H1 (cell line): ENCODE data around the gene TNP1. TPM values are rescaled to one million over a fixed set of nuclear protein-coding genes. Genes with fewer than 3 reads are reported as not detected.

Source experiments
- CTCF ChIA-PET: fragments of 300-600 bp; sonication (Branson Sonifier 250); formaldehyde crosslinking; loops from one replicate; lab custom pipeline; 2021; ENCODE audit not compliant: partially characterized antibody; lab: Charles Lee
- POLR2A ChIA-PET: fragments of 300-600 bp; sonication (Branson Sonifier 250); formaldehyde crosslinking; loops from one replicate; lab custom pipeline; 2021; ENCODE audit warnings: inconsistent platforms; ENCODE audit not compliant: partially characterized antibody; lab: Charles Lee
- DNase-seq, 2 experiments: peaks; one replicate each; pipeline versions ENCODE4 v3.0.0 to v3.0.0-alpha.2; 2010 to 2022; ENCODE audit warnings: low spot score in 2 of 2, low read depth in 1 of 2, mixed read lengths in 1 of 2
- FAIRE-seq: peaks from 2 replicates; lab custom pipeline; 2011; peaks lifted over from hg19 to GRCh38; lab: Jason Lieb, UNC
- H2AFZ ChIP-seq: 2 replicates; pipeline ENCODE4 v1.8.1; 2012; ENCODE audit warnings: low read length, inconsistent platforms
- H2AK5ac ChIP-seq: 2 replicates; pipeline ENCODE4 v1.6.1; 2013; ENCODE audit warnings: low read depth, low read length
- H2BK120ac ChIP-seq: replicated peaks from 2 replicates; pipeline ENCODE3; 2013; ENCODE audit warnings: low read depth, low read length, inconsistent platforms
- H2BK12ac ChIP-seq: 2 replicates; pipeline ENCODE4 v1.6.1; 2013; ENCODE audit warnings: low read depth, low read length
- H2BK15ac ChIP-seq: 2 replicates; pipeline ENCODE4 v1.6.1; 2013; ENCODE audit warnings: low read length
- H2BK20ac ChIP-seq: 2 replicates; pipeline ENCODE4 v1.6.1; 2013; ENCODE audit warnings: low read length
- H2BK5ac ChIP-seq: 2 replicates; pipeline ENCODE4 v1.6.1; 2013; ENCODE audit warnings: low read depth, low read length
- H3K14ac ChIP-seq: 2 replicates; pipeline ENCODE4 v1.6.1; 2013; ENCODE audit warnings: inconsistent platforms; ENCODE audit not compliant: insufficient read length
- H3K18ac ChIP-seq: 2 replicates; pipeline ENCODE4 v1.6.1; 2013; ENCODE audit warnings: low read length; ENCODE audit errors: extremely low read depth
- H3K23ac ChIP-seq: 2 replicates; pipeline ENCODE4 v1.6.1; 2013; ENCODE audit warnings: inconsistent platforms; ENCODE audit not compliant: insufficient read length
- H3K23me2 ChIP-seq: 2 replicates; pipeline ENCODE4 v1.6.1; 2013; ENCODE audit warnings: low read depth, low read length
- H3K27ac ChIP-seq: 2 replicates; pipeline ENCODE4 v1.6.1; 2011; ENCODE audit warnings: low read depth, low read length, inconsistent platforms
- H3K27me3 ChIP-seq, 4 experiments: replicated peaks in 1 of 4; 1 replicate in 1 of 4; 2 replicates in 3 of 4; pipeline versions ENCODE4 v1.6.1 to v1.8.1; 2011 to 2013; ENCODE audit warnings: low read length in 3 of 4, mild to moderate bottlenecking in 3 of 4, inconsistent platforms in 2 of 4, mixed read lengths in 2 of 4, moderate library complexity in 1 of 4; ENCODE audit not compliant: control insufficient read depth in 3 of 4, insufficient read depth in 3 of 4; ENCODE audit errors: extremely low read depth in 1 of 4
- H3K36me3 ChIP-seq, 4 experiments: 2 replicates each; pipeline versions ENCODE4 v1.6.1 to v1.8.1; 2011 to 2013; ENCODE audit warnings: mild to moderate bottlenecking in 4 of 4, low read length in 3 of 4, moderate library complexity in 2 of 4, control low read depth in 1 of 4, inconsistent platforms in 1 of 4; ENCODE audit not compliant: insufficient read depth in 4 of 4, control insufficient read depth in 2 of 4
- H3K4ac ChIP-seq: replicated peaks from 2 replicates; pipeline ENCODE3; 2013; ENCODE audit warnings: low read length, low read depth, mixed read lengths, inconsistent platforms; ENCODE audit not compliant: insufficient read length
- H3K4me1 ChIP-seq, 4 experiments: replicated peaks in 1 of 4; 1 replicate in 1 of 4; 2 replicates in 3 of 4; pipeline versions ENCODE4 v1.6.1 to v1.8.1; 2011 to 2013; ENCODE audit warnings: low read length in 3 of 4, inconsistent platforms in 2 of 4, mixed read lengths in 1 of 4; ENCODE audit not compliant: insufficient read depth in 4 of 4, control insufficient read depth in 3 of 4
- H3K4me2 ChIP-seq, 2 experiments: 2 replicates each; pipeline versions ENCODE4 v1.6.1 to v1.8.1; 2011 to 2013; ENCODE audit warnings: low read depth in 2 of 2, low read length in 2 of 2, control low read depth in 1 of 2, inconsistent platforms in 1 of 2, mild to moderate bottlenecking in 1 of 2; ENCODE audit not compliant: insufficient read depth in 1 of 2
- H3K4me3 ChIP-seq, 4 experiments: fragments of 200-600, 300-600 bp in 1 of 4; sonication (generic), shearing (Covaris generic), sonication (Bioruptor Twin) in 1 of 4; 2 replicates each; pipeline versions ENCODE4 v1.5.1 to v1.8.1; 2011 to 2016; ENCODE audit warnings: low read length in 4 of 4, low read depth in 3 of 4, control low read depth in 2 of 4, inconsistent platforms in 2 of 4, mild to moderate bottlenecking in 2 of 4, mixed read lengths in 1 of 4, moderate library complexity in 1 of 4; ENCODE audit not compliant: insufficient read depth in 2 of 4; ENCODE audit errors: extremely low read depth in 1 of 4
- H3K56ac ChIP-seq: replicated peaks from 2 replicates; pipeline ENCODE3; 2013; ENCODE audit warnings: low read depth, mild to moderate bottlenecking, mixed read lengths, low read length, inconsistent platforms; ENCODE audit not compliant: insufficient read length
- H3K79me1 ChIP-seq: 2 replicates; pipeline ENCODE4 v1.6.1; 2013; ENCODE audit warnings: low read depth, low read length, control low read depth
- H3K79me2 ChIP-seq, 2 experiments: 2 replicates each; pipeline versions ENCODE4 v1.6.1 to v1.8.1; 2012 to 2013; ENCODE audit warnings: low read length in 2 of 2, mild to moderate bottlenecking in 2 of 2, inconsistent platforms in 1 of 2; ENCODE audit not compliant: insufficient read depth in 2 of 2, control insufficient read depth in 1 of 2
- H3K9ac ChIP-seq, 4 experiments: replicated peaks in 1 of 4; 1 replicate in 1 of 4; 2 replicates in 3 of 4; pipeline versions ENCODE4 v1.6.1 to v1.8.1; 2011 to 2013; ENCODE audit warnings: low read depth in 3 of 4, low read length in 3 of 4, control low read depth in 2 of 4, mild to moderate bottlenecking in 2 of 4, moderate library complexity in 2 of 4, inconsistent platforms in 1 of 4; ENCODE audit errors: extremely low read depth in 1 of 4
- H3K9me3 ChIP-seq, 2 experiments: 2 replicates each; pipeline versions ENCODE4 v1.6.1 to v1.8.1; 2012 to 2013; ENCODE audit warnings: mild to moderate bottlenecking in 2 of 2, moderate library complexity in 2 of 2, control low read depth in 1 of 2, inconsistent platforms in 1 of 2, low read depth in 1 of 2, low read length in 1 of 2, mixed read lengths in 1 of 2; ENCODE audit not compliant: insufficient read depth in 2 of 2
- H4K20me1 ChIP-seq, 2 experiments: replicated peaks in 1 of 2; 2 replicates each; pipeline versions ENCODE3 to v1.8.1; 2011 to 2013; ENCODE audit warnings: inconsistent platforms in 2 of 2, low read length in 2 of 2, mild to moderate bottlenecking in 1 of 2; ENCODE audit not compliant: insufficient read depth in 2 of 2, control insufficient read depth in 1 of 2
- H4K5ac ChIP-seq: 2 replicates; pipeline ENCODE4 v1.6.1; 2013; ENCODE audit warnings: low read length, low read depth, mixed read lengths, inconsistent platforms; ENCODE audit not compliant: insufficient read length
- H4K8ac ChIP-seq: 2 replicates; pipeline ENCODE4 v1.8.0; 2013; ENCODE audit warnings: mild to moderate bottlenecking, moderate library complexity, low read length, inconsistent platforms; ENCODE audit not compliant: insufficient read depth; ENCODE audit errors: extremely low read depth
- H4K91ac ChIP-seq: replicated peaks from 2 replicates; pipeline ENCODE3; 2013; ENCODE audit warnings: low read length, mixed read lengths, inconsistent platforms; ENCODE audit not compliant: insufficient read length
- BACH1 ChIP-seq: IDR thresholded peaks from 2 replicates; pipeline ENCODE4 v1.6.1; 2012; ENCODE audit warnings: low read length, improper control_type of control experiment
- CHD2 ChIP-seq: IDR thresholded peaks from 2 replicates; pipeline ENCODE4 v1.6.1; 2012; ENCODE audit warnings: low read length, improper control_type of control experiment
- CTBP2 ChIP-seq: IDR thresholded peaks from 2 replicates; pipeline ENCODE4 v1.7.0; 2011; ENCODE audit warnings: borderline replicate concordance, mild to moderate bottlenecking, moderate library complexity, mixed read lengths, low read length; ENCODE audit not compliant: insufficient read depth, insufficient read length
- EZH2 ChIP-seq: fragments of 200-600 bp; sonication (generic); IDR thresholded peaks from 2 replicates; pipeline ENCODE4 v1.7.1; 2012; ENCODE audit warnings: low read depth, mild to moderate bottlenecking, moderate library complexity, low read length, inconsistent platforms; ENCODE audit not compliant: severe bottlenecking
- HDAC2 ChIP-seq, 2 experiments: fragments of 300-600 bp in 1 of 2; sonication (generic) in 1 of 2; IDR thresholded peaks; 2 replicates each; pipeline ENCODE4 v1.6.1; 2011 to 2012; ENCODE audit warnings: low read depth in 2 of 2, low read length in 2 of 2, mild to moderate bottlenecking in 2 of 2, moderate library complexity in 2 of 2, borderline replicate concordance in 1 of 2, inconsistent platforms in 1 of 2
- KDM4A ChIP-seq: IDR thresholded peaks from one replicate; pipeline ENCODE4 v1.7.1; 2012; ENCODE audit warnings: low read depth, mild to moderate bottlenecking, moderate library complexity, low read length, inconsistent platforms; ENCODE audit not compliant: severe bottlenecking
- KDM5A ChIP-seq: fragments of 200-600 bp; IDR thresholded peaks from 2 replicates; pipeline ENCODE4 v1.7.1; 2012; ENCODE audit warnings: mild to moderate bottlenecking, low read length, inconsistent platforms, mixed read lengths
- POLR2A ChIP-seq, 2 experiments: IDR thresholded peaks; 1 replicate in 1 of 2; 2 replicates in 1 of 2; pipeline ENCODE4 v1.6.1; 2011; ENCODE audit warnings: low read depth in 2 of 2, low read length in 2 of 2, mild to moderate bottlenecking in 2 of 2; ENCODE audit errors: control extremely low read depth in 1 of 2
- RXRA ChIP-seq: IDR thresholded peaks from 2 replicates; pipeline ENCODE4 v1.6.1; 2011; ENCODE audit warnings: low read depth, mild to moderate bottlenecking, low read length, moderate library complexity; ENCODE audit not compliant: insufficient read depth
- SAP30 ChIP-seq: fragments of 300-600 bp; sonication (generic); IDR thresholded peaks from 2 replicates; pipeline ENCODE4 v1.7.1; 2012; ENCODE audit warnings: low read length, moderate library complexity, mild to moderate bottlenecking, inconsistent platforms; ENCODE audit not compliant: insufficient read depth, insufficient replicate concordance
- SUZ12 ChIP-seq: fragments of 200-600 bp; sonication (generic); IDR thresholded peaks from 2 replicates; pipeline ENCODE4 v1.6.1; 2012; ENCODE audit warnings: mild to moderate bottlenecking, inconsistent platforms, low read length, moderate library complexity, mixed read lengths
- TEAD4 ChIP-seq: IDR thresholded peaks from 2 replicates; pipeline ENCODE4 v1.6.1; 2012; ENCODE audit warnings: low read depth, low read length, inconsistent platforms, mixed read lengths
- WGBS, 2 experiments: shearing (Covaris generic) in 1 of 2; methylation state at CpG; one replicate each; pipeline versions ENCODE4 v1.1.6 to v1.1.7; 2013 to 2015; ENCODE audit warnings: low lambda C conversion rate in 2 of 2, mixed read lengths in 2 of 2, inconsistent platforms in 1 of 2, low coverage in 1 of 2, missing lambda C conversion rate in 1 of 2; ENCODE audit not compliant: insufficient replicate concordance in 2 of 2, insufficient coverage in 1 of 2, insufficient read length in 1 of 2; ENCODE audit errors: extremely low coverage in 1 of 2, missing lambda C conversion rate in 1 of 2; 5-methylcytosine and 5-hydroxymethylcytosine counted together
- polyA plus RNA-seq, 7 experiments: library from polyadenylated mRNA; depleted of rRNA in 3 of 7; stranded (reverse) in 5 of 7; unstranded in 2 of 7; fragments of >200 nt in 5 of 7; fragments of 200-250 nt in 2 of 7; gene quantifications; 1 replicate in 5 of 7; 2 replicates in 1 of 7; 4 replicates in 1 of 7; pipeline versions ENCODE4 v1.2.1 to v1.2.3, GENCODE V29; 2011 to 2013; ENCODE audit warnings: missing spikeins in 2 of 7, mixed read lengths in 2 of 7
- total RNA-seq: library from RNA; stranded (reverse); fragmentation: NEBNext Ultra II Directional; extraction: Animal tissue kit (Norgen Biotek cat#: 25700); gene quantifications from 2 replicates; pipeline ENCODE4 v1.2.1, GENCODE V29; 2021
- TF ChIP-seq, protein P1 (sequence below): IDR thresholded peaks from 2 replicates; pipeline ENCODE4 v1.6.1; 2011; ENCODE audit warnings: low read depth, mild to moderate bottlenecking, low read length; ENCODE audit not compliant: insufficient read depth

The TNP1 gene
- total and polyA plus RNA-seq, 2 of the 8 experiments (the other 6 are each of a cell fraction or from before 2014, with no cell fraction given) = not detected

DNA sequence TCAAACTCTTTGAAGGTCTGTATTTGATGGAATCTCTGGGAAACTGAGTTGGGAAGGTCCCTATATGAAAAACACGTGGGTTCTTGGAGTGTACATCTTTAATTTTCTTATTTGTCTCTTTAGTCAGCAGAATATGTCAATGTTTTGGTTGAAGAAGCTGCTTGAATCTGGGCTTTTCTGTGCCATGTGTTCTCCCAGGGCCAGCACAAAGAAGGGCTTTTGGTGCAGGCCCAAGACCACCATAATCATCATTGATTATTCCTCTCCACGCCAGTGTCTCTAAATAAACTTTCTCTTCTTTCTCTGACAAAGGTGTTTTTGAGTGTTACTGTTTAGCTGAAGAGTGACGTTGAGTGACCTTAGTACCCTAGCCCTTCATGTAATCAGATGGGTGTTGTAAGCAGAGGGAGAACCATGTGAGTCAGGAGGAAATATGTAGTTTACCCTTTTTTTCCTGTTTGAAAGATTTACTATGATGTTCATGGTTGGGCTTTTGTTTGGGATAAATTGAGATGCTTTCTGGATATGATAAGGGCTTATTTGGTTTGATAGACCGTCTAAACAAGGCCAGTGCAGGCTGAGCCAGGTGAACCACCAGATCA, 11.6 kb upstream of the TNP1 start:
- Histone ChIP-seq H3K27me3 (no peaks in the 10 kb centered on the region), H4K5ac (no peak overlapping the region)
- FAIRE-seq = no peak
- TF ChIP-seq KDM4A (no peak), SUZ12 (no peak), HDAC2 (IDR thresholded peaks at IDR 0.05; ENCODE audit: borderline replicate concordance in 1 of 2, low read depth in 2 of 2, low read length in 2 of 2) (no peak), RXRA (no peak), CHD2 (no peak), BACH1 (no peak), POLR2A (IDR thresholded peaks at IDR 0.05; ENCODE audit: control extremely low read depth in 1 of 2, low read depth in 2 of 2, low read length in 2 of 2) (no peak), KDM5A (no peak), CTBP2 (no peak), TEAD4 (no peak), EZH2 (no peak), SAP30 (no peak)
- TF ChIP-seq, protein P1, sequence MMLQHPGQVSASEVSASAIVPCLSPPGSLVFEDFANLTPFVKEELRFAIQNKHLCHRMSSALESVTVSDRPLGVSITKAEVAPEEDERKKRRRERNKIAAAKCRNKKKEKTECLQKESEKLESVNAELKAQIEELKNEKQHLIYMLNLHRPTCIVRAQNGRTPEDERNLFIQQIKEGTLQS = no peak

More for the DNA sequence above, 11.6 kb upstream of the TNP1 start:
- Histone ChIP-seq H4K20me1 (no peaks in the 10 kb centered on the region), H3K27ac (no peak overlapping the region), H2BK5ac (no peak overlapping the region), H3K4me2 (no peak overlapping the region), H2BK12ac (no peak overlapping the region), H3K9ac (no peak overlapping the region), H2BK20ac (no peak overlapping the region), H4K8ac (no peak overlapping the region), H3K4ac (no peak overlapping the region), H2BK120ac (no peak overlapping the region), H3K4me1 (no peaks in the 10 kb centered on the region), H3K4me3 (no peak overlapping the region), H3K23me2 (no peaks in the 10 kb centered on the region), H2AFZ (no peak overlapping the region), H3K18ac (no peak overlapping the region), H3K79me2 (no peaks in the 10 kb centered on the region), H3K14ac (no peak overlapping the region), H3K36me3 (no peaks in the 10 kb centered on the region), H2AK5ac (no peak overlapping the region), H3K56ac (no peak overlapping the region), H3K23ac (no peak overlapping the region), H4K91ac (no peak overlapping the region), H3K9me3 (peaks cover 0 to 8% of the 10 kb centered on the region in 2 experiments; a peak in 2 of 4 replicates), H2BK15ac (no peak overlapping the region), H3K79me1 (no peaks in the 10 kb centered on the region; the same call in 1 of the 2 replicates)
- DNase-seq = no peak
- POLR2A ChIA-PET = no interaction called here
- CTCF ChIA-PET = interaction anchor here (1.1 to 2.0 kb wide), 2 partner anchors 8 to 10 kb away, joined by 3 to 4 read pairs; no protein-coding TSS in a partner anchor
- 63% methylated on average over 4 of the region's 4 CpGs; no CpG with 5 or more reads in 1 of the 2 experiments for WGBS, 2 experiments
